Superior temporal gyrus (tissue), 1 donor: ENCODE measurements around the gene RAD51B.
"Not testable (repeated sequence)": the region's sequence is repeated elsewhere in the genome, so short reads cannot be mapped to it uniquely, and the experiment has no call there.

Experiments used
- DNase-seq: peaks from one replicate; pipeline ENCODE4 v3.0.0-alpha.2; 2016; ENCODE audit errors: extremely low spot score

RAD51B gene

GRCh38 chr14:68404652-68405183, 585.1 kb downstream of the RAD51B start:
- no peak for DNase-seq

GRCh38 chr14:68405961-68406360, 586.4 kb downstream of the RAD51B start:
- no peak for DNase-seq

- no peak for DNase-seq
These were observed 587.7 kb downstream of the RAD51B start for GRCh38 chr14:68407285-68407684.

GRCh38 chr14:68407825-68408224, 588.2 kb downstream of the RAD51B start:
- no peak for DNase-seq

- DNase-seq = no peak
These were observed 589.1 kb downstream of the RAD51B start for GRCh38 chr14:68408680-68409079.

GRCh38 chr14:68409387-68409786, 589.8 kb downstream of the RAD51B start:
- DNase-seq = no peak

- no peak for DNase-seq
These were observed 593.2 kb downstream of the RAD51B start for GRCh38 chr14:68412505-68413465.

GRCh38 chr14:68413509-68413908, 593.9 kb downstream of the RAD51B start:
- DNase-seq = no peak

- no peak for DNase-seq
These were observed 594.5 kb downstream of the RAD51B start for GRCh38 chr14:68414121-68414520.

GRCh38 chr14:68416171-68416570, 596.6 kb downstream of the RAD51B start:
- DNase-seq = no peak

GRCh38 chr14:68417009-68417650, 597.6 kb downstream of the RAD51B start:
- no peak for DNase-seq

- DNase-seq = no peak
These were observed 598.9 kb downstream of the RAD51B start for GRCh38 chr14:68418174-68419118.

- DNase-seq = no peak
These were observed 600.8 kb downstream of the RAD51B start for GRCh38 chr14:68420350-68420749.

- DNase-seq = no peak
These were observed 601.5 kb downstream of the RAD51B start for GRCh38 chr14:68421116-68421515.

- DNase-seq = no peak
These were observed 604.1 kb downstream of the RAD51B start for GRCh38 chr14:68423686-68424085.

GRCh38 chr14:68424443-68425172, 605.0 kb downstream of the RAD51B start:
- no peak for DNase-seq

- no peak for DNase-seq
These were observed 607.3 kb downstream of the RAD51B start for GRCh38 chr14:68426661-68427549.

GRCh38 chr14:68427550-68427890, 607.9 kb downstream of the RAD51B start:
- DNase-seq = no peak

- not testable (repeated sequence) for DNase-seq
These were observed 609.3 kb downstream of the RAD51B start for GRCh38 chr14:68428900-68429299.

GRCh38 chr14:68434173-68434572, 614.6 kb downstream of the RAD51B start:
- DNase-seq = not testable (repeated sequence)
